Naive thymus-derived CD4-positive, alpha-beta T cell (primary cell): ENCODE results near the gene RAD51B. TPM values are rescaled to one million over a fixed set of nuclear protein-coding genes. Genes with fewer than 3 reads are reported as not detected.
"Not testable (repeated sequence)": the region's sequence is repeated elsewhere in the genome, so short reads cannot be mapped to it uniquely, and the experiment has no call there.

Experiments used
- ATAC-seq: fragments of 150-1000 bp; cut with Tn5 transposase; 2 replicates; pipeline ENCODE4 v1.10.0; 2021; ENCODE audit warnings: mild to moderate bottlenecking, moderate library complexity
- CTCF ChIA-PET: fragments of 350-600 bp; sonication (Branson Sonifier 250); formaldehyde crosslinking; loops from one replicate; lab custom pipeline; 2021; ENCODE audit warnings: antibody characterized with exemption; lab: Charles Lee
- POLR2A ChIA-PET: fragments of 350-600 bp; sonication (Branson Sonifier 250); formaldehyde crosslinking; loops from one replicate; lab custom pipeline; 2021; ENCODE audit warnings: antibody characterized with exemption, inconsistent platforms; lab: Charles Lee
- DNase-seq, 9 donors: peaks; one replicate each; pipeline versions ENCODE4 v3.0.0 to v3.0.0-alpha.2; 2020 to 2022; ENCODE audit warnings: mixed read lengths in 1 of 9
- H3K27ac ChIP-seq: one replicate; pipeline ENCODE4 v1.7.0; 2013; ENCODE audit warnings: mild to moderate bottlenecking, low read depth, low read length, moderate library complexity
- H3K27me3 ChIP-seq, 2 donors: one replicate each; pipeline ENCODE4 v1.7.0; 2013; ENCODE audit warnings: low read length in 2 of 2, mild to moderate bottlenecking in 2 of 2, moderate library complexity in 2 of 2; ENCODE audit not compliant: control insufficient read depth in 2 of 2, insufficient read depth in 2 of 2
- H3K36me3 ChIP-seq, 3 experiments: 1 replicate in 2 of 3; 2 replicates in 1 of 3; pipeline ENCODE4 v1.7.0; 2013; ENCODE audit warnings: low read length in 3 of 3, mild to moderate bottlenecking in 3 of 3, moderate library complexity in 1 of 3; ENCODE audit not compliant: insufficient read depth in 3 of 3, control insufficient read depth in 2 of 3
- H3K4me1 ChIP-seq, 2 donors: one replicate each; pipeline ENCODE4 v1.7.0; 2013; ENCODE audit warnings: low read length in 2 of 2, mild to moderate bottlenecking in 2 of 2, moderate library complexity in 1 of 2; ENCODE audit not compliant: control insufficient read depth in 2 of 2, insufficient read depth in 2 of 2
- H3K4me3 ChIP-seq: 2 replicates; pipeline ENCODE4 v1.7.0; 2013; ENCODE audit warnings: mild to moderate bottlenecking, low read length
- H3K9me3 ChIP-seq, 3 experiments: 1 replicate in 2 of 3; 2 replicates in 1 of 3; pipeline ENCODE4 v1.7.0; 2013; ENCODE audit warnings: low read length in 3 of 3; ENCODE audit not compliant: control insufficient read depth in 2 of 3
- H3K27ac Mint-ChIP-seq, 9 donors: one replicate each; pipeline ENCODE4 v1.8.0; 2020 to 2022; ENCODE audit warnings: mixed read lengths in 9 of 9, mild to moderate bottlenecking in 8 of 9, moderate library complexity in 5 of 9, inconsistent platforms in 2 of 9
- H3K27me3 Mint-ChIP-seq, 5 donors: one replicate each; pipeline ENCODE4 v1.8.0; 2021 to 2022; ENCODE audit warnings: mixed read lengths in 5 of 5, mild to moderate bottlenecking in 1 of 5
- H3K36me3 Mint-ChIP-seq, 5 donors: one replicate each; pipeline ENCODE4 v1.8.0; 2020 to 2022; ENCODE audit warnings: mixed read lengths in 5 of 5, mild to moderate bottlenecking in 3 of 5, inconsistent platforms in 1 of 5
- H3K4me1 Mint-ChIP-seq, 7 donors: one replicate each; pipeline ENCODE4 v1.8.0; 2020 to 2022; ENCODE audit warnings: mixed read lengths in 7 of 7, mild to moderate bottlenecking in 3 of 7, inconsistent platforms in 1 of 7
- H3K4me3 Mint-ChIP-seq, 10 donors: one replicate each; pipeline ENCODE4 v1.8.0; 2020 to 2022; ENCODE audit warnings: mild to moderate bottlenecking in 10 of 10, mixed read lengths in 10 of 10, moderate library complexity in 6 of 10, inconsistent platforms in 2 of 10
- H3K9me3 Mint-ChIP-seq, 11 donors: one replicate each; pipeline ENCODE4 v1.8.0; 2020 to 2022; ENCODE audit warnings: mixed read lengths in 11 of 11, mild to moderate bottlenecking in 4 of 11, inconsistent platforms in 1 of 11, moderate library complexity in 1 of 11
- intact Hi-C, 2 donors: fragments of 100-400 bp; cut with micrococcal nuclease; formaldehyde crosslinking; loops; one replicate each; pipeline ENCODE4 v1.15.1; 2023
- polyA plus RNA-seq, 2 donors: library from polyadenylated mRNA; unstranded; fragments of 300-500 nt; fragmentation: Illumina TruSeq; gene quantifications; one replicate each; pipeline ENCODE4 v1.2.3, GENCODE V29; 2021
- total RNA-seq, 6 experiments: library from RNA in 5 of 6; stranded (reverse) in 5 of 6; gene quantifications; 1 replicate in 5 of 6; 2 replicates in 1 of 6; pipeline ENCODE4 v1.2.3 and lab custom pipeline; 2021 to 2026

The RAD51B gene
- total and polyA plus RNA-seq, 7 experiments from 2014 or later = 15.0 to 42.2 (median 28.8) TPM

GRCh38 chr14:67815573-67816225 lies 3.9 kb upstream of the RAD51B start:
- Mint-ChIP-seq H3K9me3 (no peaks in the 10 kb centered on the region), H3K4me1 (peaks cover 26 to 70% (median 60%) of the 10 kb centered on the region in 7 donors), H3K27ac (peak overlapping the region; percentile 91 to 99 (median 98)), H3K27me3 (no peaks in the 10 kb centered on the region), H3K4me3 (peak overlapping the region; percentile 87 to 99 (median 98)), H3K36me3 (peaks cover 2 to 24% (median 5%) of the 10 kb centered on the region in 5 donors)
- ChIA-PET POLR2A (interaction anchor here (0.6 to 1.2 kb wide), 3 partner anchors 197 to 302 kb away, joined by 3 read pairs; no protein-coding TSS in a partner anchor), CTCF (interaction anchor here (1.0 kb wide), 1 partner anchor 9 kb away, joined by 3 read pairs; no protein-coding TSS in a partner anchor)
- H3K27ac ChIP-seq = peak overlapping the region; percentile 76
- intact Hi-C loops = loop anchor here (1.0 to 10.0 kb wide), 20 partner anchors 120 to 1951 kb away; partner anchors contain the start of genes ERH (in 2 of the 2), PIGH (in 2 of the 2), SLC39A9 (in 2 of the 2) and SRSF5 (in 2 of the 2)
- peaks cover 11 to 15% of the 10 kb centered on the region in 2 donors for H3K4me1 ChIP-seq
- peak overlapping the region; percentile 91 for H3K4me3 ChIP-seq
- H3K27me3 ChIP-seq = no peaks in the 10 kb centered on the region
- no peaks in the 10 kb centered on the region for H3K9me3 ChIP-seq
- DNase-seq = peak in 1 of 9 donors; percentile 13
- no peak for ATAC-seq
- H3K36me3 ChIP-seq = peaks cover 0 to 19% (median 0%) of the 10 kb centered on the region in 3 experiments

GRCh38 chr14:67816326-67817002 lies 3.1 kb upstream of the RAD51B start, which contains the start of gene ZFYVE26:
TSS of gene ZFYVE26 (minus strand) at chr14:67816590. CDS start at chr14:67815963, 627 bp downstream.
- ChIA-PET CTCF (interaction anchor here (0.8 to 1.0 kb wide), 2 partner anchors 10 to 24 kb away, joined by 3 read pairs; no protein-coding TSS in a partner anchor), POLR2A (interaction anchor here (0.6 to 1.7 kb wide), 8 partner anchors 22 to 1375 kb away, joined by 3 to 7 read pairs (median 3); partner anchors contain the start of genes ATP6V1D, EIF2S1, PIGH and ZFP36L1)
- Mint-ChIP-seq H3K4me1 (peaks cover 24 to 73% (median 65%) of the 10 kb centered on the region in 7 donors), H3K27ac (peak within 1 kb of the TSS; percentile 91 to 99 (median 98)), H3K4me3 (peak within 1 kb of the TSS; percentile 87 to 99 (median 98)), H3K9me3 (no peaks in the 10 kb centered on the region), H3K27me3 (no peaks in the 10 kb centered on the region), H3K36me3 (peaks cover 0 to 17% (median 2%) of the 10 kb centered on the region in 5 donors)
- Histone ChIP-seq H3K4me3 (peak within 1 kb of the TSS; percentile 91), H3K4me1 (peaks cover 11 to 15% of the 10 kb centered on the region in 2 donors), H3K9me3 (no peaks in the 10 kb centered on the region), H3K27me3 (no peaks in the 10 kb centered on the region), H3K27ac (peak within 1 kb of the TSS; percentile 76), H3K36me3 (peaks cover 0 to 16% (median 0%) of the 10 kb centered on the region in 3 experiments)
- ATAC-seq (peak; percentile 96), DNase-seq (peak; percentile 55 to 93 (median 87))
- intact Hi-C loops = loop anchor here (1.0 to 10.0 kb wide), 20 partner anchors 121 to 1950 kb away; partner anchors contain the start of genes ERH (in 2 of the 2), PIGH (in 2 of the 2), SLC39A9 (in 2 of the 2) and SRSF5 (in 2 of the 2)

- Histone ChIP-seq H3K27ac (no peak overlapping the region), H3K4me3 (no peak overlapping the region), H3K4me1 (peaks cover 11 to 15% of the 10 kb centered on the region in 2 donors), H3K36me3 (peaks cover 0 to 10% (median 0%) of the 10 kb centered on the region in 3 experiments), H3K9me3 (no peaks in the 10 kb centered on the region), H3K27me3 (no peaks in the 10 kb centered on the region)
- ChIA-PET CTCF (no interaction called here), POLR2A (interaction anchor here (0.6 to 1.7 kb wide), 4 partner anchors 218 to 977 kb away, joined by 3 to 7 read pairs (median 4); partner anchors contain the start of genes ATP6V1D, PIGH and ZFP36L1)
- intact Hi-C loops = loop anchor here (2.0 to 10.0 kb wide), 14 partner anchors 199 to 1949 kb away; partner anchors contain the start of genes SRSF5 (in 2 of the 2), ARG2 (in 1 of the 2), DCAF5 (in 1 of the 2) and ERH (in 1 of the 2)
- H3K4me1 Mint-ChIP-seq = peaks cover 23 to 71% (median 60%) of the 10 kb centered on the region in 7 donors
- DNase-seq = no peak
- no peaks in the 10 kb centered on the region for H3K9me3 Mint-ChIP-seq
- peaks cover 0 to 11% (median 0%) of the 10 kb centered on the region in 5 donors for H3K36me3 Mint-ChIP-seq
- ATAC-seq = no peak
- H3K27me3 Mint-ChIP-seq = no peaks in the 10 kb centered on the region
- peak overlapping the region; percentile 25 to 100 (median 98) for H3K4me3 Mint-ChIP-seq
- peak overlapping the region in 4 of 9 donors; percentile 4 to 60 (median 18) for H3K27ac Mint-ChIP-seq
These were observed 1.7 kb upstream of the RAD51B start for GRCh38 chr14:67817750-67818438.

- H3K27ac ChIP-seq, H3K4me3 ChIP-seq, H3K9me3 Mint-ChIP-seq, CTCF ChIA-PET, DNase-seq, H3K36me3 ChIP-seq, H3K27me3 ChIP-seq, H3K9me3 ChIP-seq, ATAC-seq, H3K27me3 Mint-ChIP-seq, H3K36me3 Mint-ChIP-seq: not testable (repeated sequence)
- H3K4me1 ChIP-seq = peaks cover 11 to 15% of the 10 kb centered on the region in 2 donors
- POLR2A ChIA-PET = interaction anchor here (0.6 to 1.4 kb wide), 2 partner anchors 459 to 977 kb away, joined by 3 to 4 read pairs; partner anchors contain the start of gene ATP6V1D
- Mint-ChIP-seq H3K27ac (peak overlapping the region in 6 of 9 donors; percentile 21 to 93 (median 54)), H3K4me1 (peaks cover 23 to 70% (median 57%) of the 10 kb centered on the region in 7 donors), H3K4me3 (peak overlapping the region; percentile 95 to 100 (median 99))
- intact Hi-C loops = loop anchor here (5.0 to 10.0 kb wide), 11 partner anchors 216 to 1794 kb away; partner anchors contain the start of genes ERH (in 1 of the 2), EXD2 (in 1 of the 2), GPHN (in 1 of the 2) and PALS1 (in 1 of the 2)
These were observed 1.1 kb upstream of the RAD51B start for GRCh38 chr14:67818476-67818875.

GRCh38 chr14:67820428-67820971 lies 921 bp downstream of the RAD51B start:
- ChIA-PET POLR2A (interaction anchor here (0.6 to 1.4 kb wide), 3 partner anchors 15 to 975 kb away, joined by 3 to 6 read pairs (median 4); no protein-coding TSS in a partner anchor), CTCF (interaction anchor here (0.9 kb wide), 1 partner anchor 17 kb away, joined by 3 read pairs; no protein-coding TSS in a partner anchor)
- intact Hi-C loops = loop anchor here in 1 of 2 donors (1.0 kb wide), 2 partner anchors 201 to 220 kb away; partner anchors contain the start of genes ARG2 and PIGH
- DNase-seq (no peak), ATAC-seq (no peak)
- H3K4me1 ChIP-seq = peaks cover 5 to 12% of the 10 kb centered on the region in 2 donors
- Mint-ChIP-seq H3K4me3 (peak overlapping the region; percentile 95 to 100 (median 99)), H3K4me1 (peaks cover 11 to 50% (median 40%) of the 10 kb centered on the region in 7 donors), H3K36me3 (peaks cover 0 to 8% (median 0%) of the 10 kb centered on the region in 5 donors), H3K9me3 (no peaks in the 10 kb centered on the region), H3K27me3 (no peaks in the 10 kb centered on the region), H3K27ac (peak overlapping the region; percentile 93 to 99 (median 95))
- H3K27ac ChIP-seq = peak overlapping the region; percentile 77
- H3K4me3 ChIP-seq = peak overlapping the region; percentile 91
- H3K27me3 ChIP-seq = no peaks in the 10 kb centered on the region
- no peaks in the 10 kb centered on the region for H3K9me3 ChIP-seq
- peaks cover 0 to 5% (median 0%) of the 10 kb centered on the region in 3 experiments for H3K36me3 ChIP-seq
